ENCODE results near the gene AFDN. TPM values are rescaled to one million over a fixed set of nuclear protein-coding genes. Genes with fewer than 3 reads are reported as not detected.

Gene AFDN
- total RNA-seq, 6 donors from 2014 or later, result 149 to 517 (median 265) TPM

- Histone ChIP-seq H3K4me3 (no peak overlapping the region), H3K27me3 (no peaks in the 10 kb centered on the region), H3K4me1 (peaks cover 0 to 3% (median 0%) of the 10 kb centered on the region in 4 donors), H3K27ac (no peak overlapping the region), H3K36me3 (peaks cover 25 to 92% (median 41%) of the 10 kb centered on the region in 4 donors), H3K9me3 (no peaks in the 10 kb centered on the region)
- DNase-seq (peak in 1 of 2 donors; percentile 26), ATAC-seq (ENCODE audit: low FRiP score in 2 of 2) (no peak)
- no peak for TF ChIP-seq POLR2A (IDR thresholded peaks at IDR 0.05)
- TF ChIP-seq EP300 (IDR thresholded peaks at IDR 0.05), result no peak
- no peak for TF ChIP-seq CTCF (IDR thresholded peaks at IDR 0.05)
- no peak for TF ChIP-seq POLR2AphosphoS5 (IDR thresholded peaks at IDR 0.05)
- 84 to 92% methylated on average over 3 of the region's 3 CpGs for WGBS, 2 donors
Measured at GRCh38 chr6:167919349-167919748, 92.6 kb downstream of the AFDN start.

- Histone ChIP-seq H3K36me3 (peaks cover 24 to 91% (median 41%) of the 10 kb centered on the region in 4 donors), H3K9me3 (no peaks in the 10 kb centered on the region), H3K4me3 (no peak overlapping the region), H3K4me1 (peaks cover 0 to 3% (median 0%) of the 10 kb centered on the region in 4 donors), H3K27me3 (no peaks in the 10 kb centered on the region), H3K27ac (no peak overlapping the region)
- 91 to 96% methylated on average over 7 to 8 of the region's 8 CpGs for WGBS, 2 donors
- peak in 1 of 2 donors; percentile 13 for DNase-seq
- ATAC-seq (ENCODE audit: low FRiP score in 2 of 2), result peak in 1 of 2 donors; percentile 17
- no peak for TF ChIP-seq POLR2AphosphoS5 (IDR thresholded peaks at IDR 0.05)
- TF ChIP-seq POLR2A (IDR thresholded peaks at IDR 0.05), result no peak
- no peak for TF ChIP-seq EP300 (IDR thresholded peaks at IDR 0.05)
- no peak for TF ChIP-seq CTCF (IDR thresholded peaks at IDR 0.05)
Measured at GRCh38 chr6:167920165-167920564, 93.5 kb downstream of the AFDN start.

- WGBS, 2 donors, result 84 to 87% methylated on average over 6 of the region's 6 CpGs
- Histone ChIP-seq H3K27me3 (no peaks in the 10 kb centered on the region), H3K9me3 (no peaks in the 10 kb centered on the region), H3K36me3 (peaks cover 27 to 91% (median 44%) of the 10 kb centered on the region in 4 donors), H3K4me3 (no peak overlapping the region), H3K4me1 (peaks cover 0 to 3% (median 0%) of the 10 kb centered on the region in 4 donors), H3K27ac (no peak overlapping the region)
- TF ChIP-seq EP300 (IDR thresholded peaks at IDR 0.05), result no peak
- DNase-seq (no peak), ATAC-seq (ENCODE audit: low FRiP score in 2 of 2) (no peak)
Measured at GRCh38 chr6:167921831-167922230, 95.1 kb downstream of the AFDN start.

- TF ChIP-seq POLR2AphosphoS5 (IDR thresholded peaks at IDR 0.05) (peak; percentile 26 to 62), EP300 (IDR thresholded peaks at IDR 0.05) (no peak)
- H3K27ac ChIP-seq, result no peak overlapping the region
- no peaks in the 10 kb centered on the region for H3K9me3 ChIP-seq
- no peak overlapping the region for H3K4me3 ChIP-seq
- peaks cover 0 to 3% (median 0%) of the 10 kb centered on the region in 4 donors for H3K4me1 ChIP-seq
- no peaks in the 10 kb centered on the region for H3K27me3 ChIP-seq
- peaks cover 6 to 83% (median 35%) of the 10 kb centered on the region in 4 donors for H3K36me3 ChIP-seq
- no peak for DNase-seq
- WGBS, 2 donors, result 83 to 89% methylated on average over 7 of the region's 7 CpGs
- ATAC-seq (ENCODE audit: low FRiP score in 2 of 2), result peak in 1 of 2 donors; percentile 54
Measured at GRCh38 chr6:167925026-167925425, 98.3 kb downstream of the AFDN start.

GRCh38 chr6:167927246-167927645, 100.5 kb downstream of the AFDN start:
- TF ChIP-seq CTCF (IDR thresholded peaks at IDR 0.05) (no peak), POLR2AphosphoS5 (IDR thresholded peaks at IDR 0.05) (no peak), EP300 (IDR thresholded peaks at IDR 0.05) (no peak), POLR2A (IDR thresholded peaks at IDR 0.05) (no peak)
- H3K4me3 ChIP-seq, result no peak overlapping the region
- H3K4me1 ChIP-seq, result peaks cover 0 to 7% (median 5%) of the 10 kb centered on the region in 4 donors
- no peak for ATAC-seq (ENCODE audit: low FRiP score in 2 of 2)
- no peak overlapping the region for H3K27ac ChIP-seq
- H3K27me3 ChIP-seq, result no peaks in the 10 kb centered on the region
- peaks cover 6 to 76% (median 32%) of the 10 kb centered on the region in 4 donors for H3K36me3 ChIP-seq
- WGBS, 2 donors, result 91 to 92% methylated on average over 6 of the region's 6 CpGs
- H3K9me3 ChIP-seq, result no peaks in the 10 kb centered on the region
- no peak for DNase-seq

- no peak for ATAC-seq (ENCODE audit: low FRiP score in 2 of 2)
- TF ChIP-seq EP300 (IDR thresholded peaks at IDR 0.05), result no peak
- TF ChIP-seq POLR2A (IDR thresholded peaks at IDR 0.05), result no peak
- TF ChIP-seq CTCF (IDR thresholded peaks at IDR 0.05), result no peak
- no peak for TF ChIP-seq POLR2AphosphoS5 (IDR thresholded peaks at IDR 0.05)
- H3K4me1 ChIP-seq, result peaks cover 8 to 10% (median 8%) of the 10 kb centered on the region in 4 donors
- no peak overlapping the region for H3K4me3 ChIP-seq
- H3K36me3 ChIP-seq, result peaks cover 6 to 67% (median 32%) of the 10 kb centered on the region in 4 donors
- no peak overlapping the region for H3K27ac ChIP-seq
- H3K9me3 ChIP-seq, result no peaks in the 10 kb centered on the region
- 95 to 99% methylated on average over 3 of the region's 3 CpGs for whole genome bisulfite sequencing, 2 donors
- no peak for DNase-seq
- no peaks in the 10 kb centered on the region for H3K27me3 ChIP-seq
Measured at GRCh38 chr6:167928111-167928510, 101.4 kb downstream of the AFDN start.

Data from upper lobe of left lung (tissue), 6 donors.